Loucy (cell line): ENCODE data around the gene CLMN.

Experiments used
- CTCF ChIP-seq: fragments of 200-600 bp; sonication (generic); conservative IDR thresholded peaks from 2 replicates; pipeline ENCODE4 v1.5.1; 2014; ENCODE audit warnings: mild to moderate bottlenecking, antibody characterized with exemption, low read length
- EZH2phosphoT487 ChIP-seq: fragments of 200-600 bp; IDR thresholded peaks from 2 replicates; pipeline ENCODE4 v1.6.1; 2018; ENCODE audit warnings: antibody characterized with exemption, mild to moderate bottlenecking, moderate library complexity, borderline replicate concordance

DNA sequence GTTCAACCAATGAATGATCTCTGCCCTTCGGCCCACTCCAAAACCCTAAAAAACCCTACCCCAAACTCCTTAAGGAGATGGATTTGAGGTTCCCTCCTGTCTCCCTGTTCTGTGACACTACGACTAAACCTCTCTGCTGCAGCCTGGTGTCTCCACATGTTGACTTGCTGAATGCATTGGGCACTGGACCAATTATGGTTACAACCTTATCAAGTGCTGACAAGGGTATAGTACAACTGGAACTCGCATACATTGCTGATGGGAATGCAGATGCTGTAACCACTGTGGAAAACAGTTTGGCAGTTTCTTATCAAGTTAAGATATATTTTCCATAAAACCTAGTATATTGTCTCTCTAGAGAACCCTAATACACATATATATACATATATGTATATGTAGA lies 156.0 kb downstream of the CLMN start:
- TF ChIP-seq CTCF (no peak), EZH2phosphoT487 (no peak)
